GM12878 (cell line): Measurements from ENCODE around the gene FHOD3. TPM values are rescaled to one million over a fixed set of nuclear protein-coding genes. Genes with fewer than 3 reads are reported as not detected.

Experiments used
- ATAC-seq: fragments of 200-7000 bp; cut with Tn5 transposase; 3 replicates; pipeline ENCODE4 v1.9.1; 2020; ENCODE audit warnings: mild to moderate bottlenecking, moderate library complexity
- BruUV-seq: library from RNA; stranded (reverse); fragments of 400-500 nt; replicated peaks from 2 replicates; lab custom pipeline; 2021; lab: Mats Ljungman, UMichigan
- CTCF ChIA-PET: fragments of 300-600 bp; sonication (Branson Sonifier 250); formaldehyde crosslinking; extraction: SDS; loops from one replicate; lab custom pipeline; 2021; ENCODE audit warnings: inconsistent platforms; lab: Yijun Ruan, JAX
- POLR2A ChIA-PET: fragments of 350-600 bp; formaldehyde crosslinking; extraction: SDS; loops from one replicate; lab custom pipeline; 2021; ENCODE audit warnings: inconsistent platforms; lab: Charles Lee
- RAD21 ChIA-PET: fragments of 300-600 bp; sonication (Branson Sonifier 250); formaldehyde crosslinking; loops from one replicate; lab custom pipeline; 2023; ENCODE audit warnings: antibody characterized with exemption; ENCODE audit not compliant: unreplicated experiment; lab: Charles Lee
- SMC1A ChIA-PET: fragments of 300-600 bp; sonication (Branson Sonifier 250); formaldehyde crosslinking; loops from one replicate; lab custom pipeline; 2023; ENCODE audit not compliant: unreplicated experiment, uncharacterized antibody; lab: Charles Lee
- DNase-seq: peaks from one replicate; pipeline ENCODE4 v3.0.0-alpha.2; 2011; ENCODE audit warnings: low read depth, low spot score
- FAIRE-seq: peaks from 3 replicates; lab custom pipeline; 2011; peaks lifted over from hg19 to GRCh38; lab: Jason Lieb, UNC
- H2AFZ ChIP-seq: 2 replicates; pipeline ENCODE4 v1.6.0; 2011; ENCODE audit warnings: low read depth, low read length, control low read depth; ENCODE audit not compliant: control insufficient read depth
- H3K27ac ChIP-seq: 2 replicates; pipeline ENCODE4 v1.5.1; 2011; ENCODE audit warnings: control low read depth; ENCODE audit not compliant: control insufficient read depth, insufficient read depth
- H3K27me3 ChIP-seq, 2 experiments: replicated peaks in 1 of 2; 2 replicates each; pipeline versions ENCODE4 v1.6.0 to v1.6.1; 2011; ENCODE audit warnings: low read length in 1 of 2; ENCODE audit not compliant: control insufficient read depth in 2 of 2, insufficient read depth in 2 of 2
- H3K36me3 ChIP-seq, 2 experiments: 2 replicates each; pipeline ENCODE4 v1.5.1; 2011; ENCODE audit warnings: low read length in 1 of 2; ENCODE audit not compliant: control insufficient read depth in 2 of 2, insufficient read depth in 2 of 2
- H3K4me1 ChIP-seq: 2 replicates; pipeline ENCODE4 v1.6.1; 2011; ENCODE audit warnings: mild to moderate bottlenecking, low read length, moderate library complexity, mixed read lengths; ENCODE audit not compliant: control insufficient read depth, insufficient read depth
- H3K4me2 ChIP-seq: 2 replicates; pipeline ENCODE4 v1.6.0; 2011; ENCODE audit warnings: control low read depth; ENCODE audit not compliant: control insufficient read depth, insufficient read depth
- H3K4me3 ChIP-seq: fragments of 200-600 bp; sonication (generic); 2 replicates; pipeline ENCODE4 v1.5.1; 2016
- H3K79me2 ChIP-seq: 2 replicates; pipeline ENCODE4 v1.6.0; 2011; ENCODE audit warnings: low read length; ENCODE audit not compliant: control insufficient read depth, insufficient read depth
- H3K9ac ChIP-seq: 2 replicates; pipeline ENCODE4 v1.8.0; 2011; ENCODE audit warnings: low read length, control low read depth, mixed read lengths; ENCODE audit not compliant: control insufficient read depth, insufficient read depth
- H3K9me3 ChIP-seq: replicated peaks from 3 replicates; pipeline ENCODE4 v1.5.1; 2011; ENCODE audit warnings: mild to moderate bottlenecking, low read length; ENCODE audit not compliant: control insufficient read depth, insufficient read depth
- H4K20me1 ChIP-seq: 2 replicates; pipeline ENCODE4 v1.6.0; 2011; ENCODE audit not compliant: control insufficient read depth, insufficient read depth
- CREM ChIP-seq: IDR thresholded peaks from 2 replicates; pipeline ENCODE4 v1.6.1; 2014; ENCODE audit warnings: antibody characterized with exemption, low read depth
- DPF2 ChIP-seq: fragments of 450-650 bp; IDR thresholded peaks from 2 replicates; pipeline ENCODE4 v1.6.1; 2017; ENCODE audit warnings: mild to moderate bottlenecking
- EED ChIP-seq: sonication (generic); IDR thresholded peaks from 2 replicates; pipeline ENCODE4 v1.6.1; 2016; ENCODE audit warnings: antibody characterized with exemption, low read depth
- GABPA ChIP-seq: IDR thresholded peaks from 2 replicates; pipeline ENCODE4 v1.6.1; 2014; ENCODE audit warnings: antibody characterized with exemption, low read depth, mild to moderate bottlenecking, inconsistent platforms
- HDGF ChIP-seq: fragments of 450-650 bp; IDR thresholded peaks from 2 replicates; pipeline ENCODE4 v1.6.1; 2016; ENCODE audit warnings: antibody characterized with exemption
- IKZF2 ChIP-seq, 2 experiments: fragments of 450-650 bp; IDR thresholded peaks; 2 replicates each; pipeline ENCODE4 v1.6.1; 2017; ENCODE audit warnings: mild to moderate bottlenecking in 2 of 2, moderate library complexity in 2 of 2
- JUNB ChIP-seq: IDR thresholded peaks from 2 replicates; pipeline ENCODE4 v1.6.1; 2016; ENCODE audit warnings: antibody characterized with exemption, mild to moderate bottlenecking
- NFYB ChIP-seq: IDR thresholded peaks from 2 replicates; pipeline ENCODE4 v1.6.1; 2011; ENCODE audit warnings: low read depth, mild to moderate bottlenecking, low read length, improper control_type of control experiment, moderate library complexity; ENCODE audit not compliant: insufficient read depth
- NR2F1 ChIP-seq: fragments of 450-650 bp; conservative IDR thresholded peaks from 2 replicates; pipeline ENCODE4 v1.6.1; 2017; ENCODE audit warnings: mild to moderate bottlenecking
- PML ChIP-seq: IDR thresholded peaks from 2 replicates; pipeline ENCODE4 v1.6.1; 2012; ENCODE audit warnings: low read length, inconsistent platforms
- STAT1 ChIP-seq: fragments of 450-650 bp; conservative IDR thresholded peaks from 2 replicates; pipeline ENCODE4 v1.6.1; 2014; ENCODE audit warnings: antibody characterized with exemption, mild to moderate bottlenecking
- TAF1 ChIP-seq: IDR thresholded peaks from 2 replicates; pipeline ENCODE4 v1.6.1; 2011; ENCODE audit warnings: mild to moderate bottlenecking, low read depth, low read length, borderline replicate concordance
- TARDBP ChIP-seq: IDR thresholded peaks from 2 replicates; pipeline ENCODE4 v1.6.1; 2016; ENCODE audit warnings: borderline replicate concordance
- TCF7 ChIP-seq: IDR thresholded peaks from 2 replicates; pipeline ENCODE4 v1.6.1; 2014; ENCODE audit warnings: antibody characterized with exemption, borderline replicate concordance
- ZBED1 ChIP-seq: IDR thresholded peaks from 2 replicates; pipeline ENCODE4 v1.6.1; 2016; ENCODE audit warnings: borderline replicate concordance
- ZBTB33 ChIP-seq: fragments of 450-650 bp; IDR thresholded peaks from 2 replicates; pipeline ENCODE4 v1.6.1; 2017; ENCODE audit warnings: mild to moderate bottlenecking
- WGBS: methylation state at CpG from one replicate; pipeline ENCODE4 v1.1.6; 2016; ENCODE audit warnings: low lambda C conversion rate; ENCODE audit not compliant: insufficient replicate concordance, insufficient coverage; ENCODE audit errors: missing lambda C conversion rate; 5-methylcytosine and 5-hydroxymethylcytosine counted together
- in situ Hi-C: fragments of 300-500 bp; cut with MboI; formaldehyde crosslinking; loops from 9 replicates; pipeline ENCODE4 v1.14.3; 2018; ENCODE audit warnings: mixed read lengths
- intact Hi-C: fragments of 100-400 bp; cut with micrococcal nuclease; formaldehyde crosslinking; loops from one replicate; pipeline ENCODE4 v1.14.2; 2022; ENCODE audit not compliant: unreplicated experiment
- polyA plus RNA-seq, 11 experiments: library from polyadenylated mRNA; depleted of rRNA in 4 of 11; unstranded in 6 of 11; stranded (reverse) in 5 of 11; fragments of >200 nt; fragmentation: Nextera tagmentation in 4 of 11; fragmentation: Illumina TruSeq in 1 of 11; extraction: Ambion mirVana in 4 of 11; extraction: Trizol in 1 of 11; gene quantifications; 1 replicate in 1 of 11; 2 replicates in 10 of 11; pipeline versions ENCODE4 v1.2.1 to v1.2.3, GENCODE V29; 2011 to 2016; ENCODE audit warnings: inconsistent platforms in 2 of 11, missing spikeins in 2 of 11, low read depth in 1 of 11
- total RNA-seq, 4 experiments: library from RNA; depleted of rRNA in 3 of 4; stranded (reverse); fragments of >200 nt in 3 of 4; fragmentation: Illumina TruSeq in 1 of 4; extraction: Trizol in 1 of 4; gene quantifications; 2 replicates each; pipeline versions ENCODE4 v1.2.1 to v1.2.3, GENCODE V29; 2013 to 2021
- TF ChIP-seq, protein P1 (sequence below): fragments of 450-650 bp; conservative IDR thresholded peaks from 2 replicates; pipeline ENCODE4 v1.6.1; 2017; ENCODE audit warnings: mild to moderate bottlenecking, moderate library complexity
- TF ChIP-seq, protein P2 (sequence below): fragments of 450-650 bp; IDR thresholded peaks from 2 replicates; pipeline ENCODE4 v1.6.1; 2014; ENCODE audit warnings: mild to moderate bottlenecking
- TF ChIP-seq, protein P3 (sequence below), 3 experiments: IDR thresholded peaks in 2 of 3; conservative IDR thresholded peaks in 1 of 3; 2 replicates each; pipeline ENCODE4 v1.5.1; 2011; ENCODE audit warnings: low read depth in 3 of 3, low read length in 3 of 3, mild to moderate bottlenecking in 3 of 3, control low read depth in 2 of 3, moderate library complexity in 2 of 3, inconsistent platforms in 1 of 3, mixed read lengths in 1 of 3; ENCODE audit not compliant: control insufficient read depth in 2 of 3, insufficient read depth in 1 of 3; ENCODE audit errors: extremely low read depth in 1 of 3

The FHOD3 gene
- total and polyA plus RNA-seq, 10 of the 15 experiments (the other 5 are each of a cell fraction or from before 2014, with no cell fraction given), result 0.77 to 26.7 (median 10.4) TPM

DNA sequence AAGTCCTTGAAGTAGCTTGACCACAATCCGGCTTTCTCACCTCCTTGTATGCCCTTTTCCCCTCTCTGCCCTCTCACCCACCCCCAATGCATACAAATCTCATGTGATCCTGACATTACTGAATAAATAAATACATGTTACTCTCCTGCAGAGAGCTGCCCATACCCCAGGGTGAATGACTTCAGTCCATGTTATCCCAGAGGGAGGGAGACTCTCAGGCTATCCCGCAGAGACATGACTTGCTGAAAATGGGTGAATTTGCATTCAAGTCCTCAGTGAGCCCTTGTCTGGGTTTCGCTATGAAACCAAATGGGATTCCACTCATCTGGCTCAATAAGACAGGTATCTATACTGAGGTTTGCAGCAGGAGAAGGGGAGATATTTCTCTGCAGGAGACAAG, 168.5 kb downstream of the FHOD3 start:
- ATAC-seq (no peak), DNase-seq (no peak)
- ChIA-PET SMC1A (interaction anchor here (1.0 to 2.1 kb wide), 5 partner anchors 10 to 102 kb away, joined by 3 to 5 read pairs (median 4); no protein-coding TSS in a partner anchor), CTCF (interaction anchor here (0.5 kb wide), 1 partner anchor 69 kb away, joined by 3 read pairs; no protein-coding TSS in a partner anchor), RAD21 (interaction anchor here (0.9 kb wide), 1 partner anchor 8 kb away, joined by 4 read pairs; no protein-coding TSS in a partner anchor), POLR2A (no interaction called here)
- no peaks in the 10 kb centered on the region for H3K27me3 ChIP-seq
- no TSS peak for BruUV-seq
- in situ Hi-C loops (no loop called here), intact Hi-C loops (no loop called here)
- no peak overlapping the region for H3K9ac ChIP-seq
- no peak overlapping the region for H3K27ac ChIP-seq
- H3K4me1 ChIP-seq, result no peaks in the 10 kb centered on the region
- H3K4me3 ChIP-seq, result no peak overlapping the region
- no peak overlapping the region for H2AFZ ChIP-seq
- WGBS, result 58% methylated on average over 3 of the region's 3 CpGs
- TF ChIP-seq ZBED1 (no peak), IKZF2 (IDR thresholded peaks at IDR 0.05) (no peak), TCF7 (no peak), HDGF (no peak), JUNB (no peak), STAT1 (no peak), EED (no peak), CREM (no peak), NR2F1 (no peak; the same call in 1 of the 2 replicates), TAF1 (no peak), NFYB (no peak), GABPA (no peak), ZBTB33 (no peak), DPF2 (no peak), TARDBP (no peak), PML (no peak)
- TF ChIP-seq, protein P1, sequence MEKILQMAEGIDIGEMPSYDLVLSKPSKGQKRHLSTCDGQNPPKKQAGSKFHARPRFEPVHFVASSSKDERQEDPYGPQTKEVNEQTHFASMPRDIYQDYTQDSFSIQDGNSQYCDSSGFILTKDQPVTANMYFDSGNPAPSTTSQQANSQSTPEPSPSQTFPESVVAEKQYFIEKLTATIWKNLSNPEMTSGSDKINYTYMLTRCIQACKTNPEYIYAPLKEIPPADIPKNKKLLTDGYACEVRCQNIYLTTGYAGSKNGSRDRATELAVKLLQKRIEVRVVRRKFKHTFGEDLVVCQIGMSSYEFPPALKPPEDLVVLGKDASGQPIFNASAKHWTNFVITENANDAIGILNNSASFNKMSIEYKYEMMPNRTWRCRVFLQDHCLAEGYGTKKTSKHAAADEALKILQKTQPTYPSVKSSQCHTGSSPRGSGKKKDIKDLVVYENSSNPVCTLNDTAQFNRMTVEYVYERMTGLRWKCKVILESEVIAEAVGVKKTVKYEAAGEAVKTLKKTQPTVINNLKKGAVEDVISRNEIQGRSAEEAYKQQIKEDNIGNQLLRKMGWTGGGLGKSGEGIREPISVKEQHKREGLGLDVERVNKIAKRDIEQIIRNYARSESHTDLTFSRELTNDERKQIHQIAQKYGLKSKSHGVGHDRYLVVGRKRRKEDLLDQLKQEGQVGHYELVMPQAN, result no peak
- TF ChIP-seq, protein P2, sequence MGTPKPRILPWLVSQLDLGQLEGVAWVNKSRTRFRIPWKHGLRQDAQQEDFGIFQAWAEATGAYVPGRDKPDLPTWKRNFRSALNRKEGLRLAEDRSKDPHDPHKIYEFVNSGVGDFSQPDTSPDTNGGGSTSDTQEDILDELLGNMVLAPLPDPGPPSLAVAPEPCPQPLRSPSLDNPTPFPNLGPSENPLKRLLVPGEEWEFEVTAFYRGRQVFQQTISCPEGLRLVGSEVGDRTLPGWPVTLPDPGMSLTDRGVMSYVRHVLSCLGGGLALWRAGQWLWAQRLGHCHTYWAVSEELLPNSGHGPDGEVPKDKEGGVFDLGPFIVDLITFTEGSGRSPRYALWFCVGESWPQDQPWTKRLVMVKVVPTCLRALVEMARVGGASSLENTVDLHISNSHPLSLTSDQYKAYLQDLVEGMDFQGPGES, result no peak
- TF ChIP-seq, protein P3, sequence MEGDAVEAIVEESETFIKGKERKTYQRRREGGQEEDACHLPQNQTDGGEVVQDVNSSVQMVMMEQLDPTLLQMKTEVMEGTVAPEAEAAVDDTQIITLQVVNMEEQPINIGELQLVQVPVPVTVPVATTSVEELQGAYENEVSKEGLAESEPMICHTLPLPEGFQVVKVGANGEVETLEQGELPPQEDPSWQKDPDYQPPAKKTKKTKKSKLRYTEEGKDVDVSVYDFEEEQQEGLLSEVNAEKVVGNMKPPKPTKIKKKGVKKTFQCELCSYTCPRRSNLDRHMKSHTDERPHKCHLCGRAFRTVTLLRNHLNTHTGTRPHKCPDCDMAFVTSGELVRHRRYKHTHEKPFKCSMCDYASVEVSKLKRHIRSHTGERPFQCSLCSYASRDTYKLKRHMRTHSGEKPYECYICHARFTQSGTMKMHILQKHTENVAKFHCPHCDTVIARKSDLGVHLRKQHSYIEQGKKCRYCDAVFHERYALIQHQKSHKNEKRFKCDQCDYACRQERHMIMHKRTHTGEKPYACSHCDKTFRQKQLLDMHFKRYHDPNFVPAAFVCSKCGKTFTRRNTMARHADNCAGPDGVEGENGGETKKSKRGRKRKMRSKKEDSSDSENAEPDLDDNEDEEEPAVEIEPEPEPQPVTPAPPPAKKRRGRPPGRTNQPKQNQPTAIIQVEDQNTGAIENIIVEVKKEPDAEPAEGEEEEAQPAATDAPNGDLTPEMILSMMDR (IDR thresholded peaks at IDR 0.05 in 2 of 3, conservative IDR thresholded peaks at IDR 0.05 in 1 of 3; ENCODE audit: control insufficient read depth in 2 of 3, extremely low read depth in 1 of 3, insufficient read depth in 1 of 3, low read depth in 3 of 3, low read length in 3 of 3), result no peak
- TF ChIP-seq, all 136 proteins: peak for 0
- no peaks in the 10 kb centered on the region for H3K79me2 ChIP-seq
- H3K36me3 ChIP-seq, result no peaks in the 10 kb centered on the region
- no peaks in the 10 kb centered on the region for H4K20me1 ChIP-seq
- no peak for FAIRE-seq
- no peak overlapping the region for H3K4me2 ChIP-seq
- H3K9me3 ChIP-seq, result no peaks in the 10 kb centered on the region
